Measurements from ENCODE around the gene CMTR1.

DNA sequence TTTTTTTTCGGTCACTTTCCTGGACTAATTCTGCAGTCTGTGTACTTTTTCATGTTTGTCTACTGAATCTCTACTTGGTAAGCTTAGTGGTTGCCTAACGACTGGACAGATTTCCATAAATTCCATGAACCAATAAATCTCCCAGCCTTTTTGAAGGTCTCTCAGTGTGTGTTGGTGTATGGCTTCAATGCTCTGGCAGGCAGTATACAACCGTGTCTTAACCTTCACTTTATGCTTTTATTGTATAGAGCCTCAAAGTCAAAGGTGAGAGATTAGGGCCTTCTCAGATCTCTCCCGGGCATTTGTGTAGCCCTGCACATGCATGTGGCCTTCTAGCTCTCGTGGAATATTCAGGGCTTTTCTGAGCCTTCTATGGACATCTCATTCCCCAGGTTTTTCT lies 14.3 kb upstream of the CMTR1 start:
- TF ChIP-seq POLR2A (IDR thresholded peaks at IDR 0.05), result no peak
- TF ChIP-seq, protein P1, sequence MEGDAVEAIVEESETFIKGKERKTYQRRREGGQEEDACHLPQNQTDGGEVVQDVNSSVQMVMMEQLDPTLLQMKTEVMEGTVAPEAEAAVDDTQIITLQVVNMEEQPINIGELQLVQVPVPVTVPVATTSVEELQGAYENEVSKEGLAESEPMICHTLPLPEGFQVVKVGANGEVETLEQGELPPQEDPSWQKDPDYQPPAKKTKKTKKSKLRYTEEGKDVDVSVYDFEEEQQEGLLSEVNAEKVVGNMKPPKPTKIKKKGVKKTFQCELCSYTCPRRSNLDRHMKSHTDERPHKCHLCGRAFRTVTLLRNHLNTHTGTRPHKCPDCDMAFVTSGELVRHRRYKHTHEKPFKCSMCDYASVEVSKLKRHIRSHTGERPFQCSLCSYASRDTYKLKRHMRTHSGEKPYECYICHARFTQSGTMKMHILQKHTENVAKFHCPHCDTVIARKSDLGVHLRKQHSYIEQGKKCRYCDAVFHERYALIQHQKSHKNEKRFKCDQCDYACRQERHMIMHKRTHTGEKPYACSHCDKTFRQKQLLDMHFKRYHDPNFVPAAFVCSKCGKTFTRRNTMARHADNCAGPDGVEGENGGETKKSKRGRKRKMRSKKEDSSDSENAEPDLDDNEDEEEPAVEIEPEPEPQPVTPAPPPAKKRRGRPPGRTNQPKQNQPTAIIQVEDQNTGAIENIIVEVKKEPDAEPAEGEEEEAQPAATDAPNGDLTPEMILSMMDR (IDR thresholded peaks at IDR 0.05), result no peak

Data from prostate gland (tissue), 2 donors.